Measurements from ENCODE around the gene ORM2.
"Not testable (repeated sequence)": the region's sequence is repeated elsewhere in the genome, so short reads cannot be mapped to it uniquely, and the experiment has no call there.

Gene ORM2

DNA sequence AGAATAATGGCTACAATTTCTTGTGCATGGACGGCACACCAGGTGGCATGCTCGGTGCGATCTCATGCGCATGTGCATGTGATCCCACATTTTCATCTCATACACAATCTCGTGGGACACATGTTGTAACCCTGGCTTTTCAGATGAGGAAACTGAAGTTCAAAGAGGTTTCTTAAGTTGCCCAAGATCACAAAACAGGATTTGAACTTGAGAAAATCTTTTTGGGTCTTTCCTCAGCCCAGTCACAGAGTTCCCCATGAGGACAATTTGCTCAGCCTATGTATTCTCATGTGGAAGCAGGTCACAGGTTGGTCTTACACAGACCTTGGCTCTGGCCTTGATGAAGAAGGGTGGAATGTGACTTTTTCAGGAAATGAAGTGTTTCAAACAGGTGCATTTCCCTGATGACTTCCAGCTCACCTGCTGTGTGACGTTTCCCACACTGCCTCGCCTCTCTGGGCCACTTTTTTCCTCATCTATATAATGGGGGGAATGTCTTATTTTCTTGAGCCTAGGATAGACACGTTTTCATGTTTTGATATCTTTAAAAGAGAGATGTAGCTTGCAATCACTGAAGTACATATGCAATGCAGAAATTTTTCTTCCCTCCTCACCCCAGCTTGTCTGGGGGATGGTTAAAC, 13.8 kb upstream of the ORM2 start:
- Histone ChIP-seq H3K9me3 (ENCODE audit: control insufficient read depth in 2 of 2, low read length in 2 of 2) (peaks cover 2 to 4% of the 10 kb centered on the region in 2 donors), H3K27me3 (ENCODE audit: control insufficient read depth in 1 of 2, insufficient read depth in 2 of 2, low read length in 2 of 2) (no peaks in the 10 kb centered on the region), H3K4me1 (ENCODE audit: control insufficient read depth, insufficient read depth, low read length) (no peaks in the 10 kb centered on the region), H3K4me3 (ENCODE audit: low read length in 2 of 2) (no peak overlapping the region), H3K36me3 (ENCODE audit: control insufficient read depth in 2 of 2, insufficient read depth in 2 of 2, low read length in 2 of 2) (no peaks in the 10 kb centered on the region), H3K9ac (ENCODE audit: low read length in 2 of 2) (no peak overlapping the region), H3K27ac (ENCODE audit: low read length) (no peak overlapping the region)

DNA sequence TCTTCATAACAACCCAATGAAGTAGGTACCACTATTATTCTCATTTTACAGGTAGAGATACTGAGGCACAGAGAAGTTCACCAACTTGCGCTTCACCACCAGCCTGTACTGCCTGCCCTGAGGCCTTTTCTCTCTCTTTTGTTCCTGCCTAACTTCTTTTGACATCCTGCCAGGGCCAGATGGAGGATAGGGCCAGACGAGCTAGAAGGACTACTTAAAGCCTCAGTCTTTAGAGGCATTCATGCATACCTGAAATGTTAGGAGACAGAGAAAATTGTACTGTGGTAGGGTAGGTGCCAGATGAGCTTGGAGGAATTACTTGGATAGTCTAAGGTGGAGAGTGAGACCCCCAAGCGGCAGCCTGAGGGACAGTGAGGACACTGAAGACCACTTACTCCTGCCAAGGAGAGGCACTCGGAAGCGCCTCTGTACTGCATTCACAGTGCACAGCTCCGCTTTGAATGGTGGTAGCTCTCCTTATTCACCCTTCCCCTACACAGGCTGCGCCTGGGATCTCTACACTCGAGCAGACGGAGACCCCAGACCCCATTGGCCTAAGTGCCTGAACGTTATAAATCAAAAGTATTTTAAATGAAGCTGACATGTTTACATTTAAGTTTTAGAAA, 13.0 kb upstream of the ORM2 start:
- H3K4me3 ChIP-seq (ENCODE audit: low read length in 2 of 2) = no peak overlapping the region
- no peaks in the 10 kb centered on the region for H3K4me1 ChIP-seq (ENCODE audit: control insufficient read depth, insufficient read depth, low read length)
- no peak overlapping the region for H3K9ac ChIP-seq (ENCODE audit: low read length in 2 of 2)
- no peak overlapping the region for H3K27ac ChIP-seq (ENCODE audit: low read length)
- no peaks in the 10 kb centered on the region for H3K27me3 ChIP-seq (ENCODE audit: control insufficient read depth in 1 of 2, insufficient read depth in 2 of 2, low read length in 2 of 2)
- no peaks in the 10 kb centered on the region for H3K36me3 ChIP-seq (ENCODE audit: control insufficient read depth in 2 of 2, insufficient read depth in 2 of 2, low read length in 2 of 2)
- peaks cover 2 to 4% of the 10 kb centered on the region in 2 donors for H3K9me3 ChIP-seq (ENCODE audit: control insufficient read depth in 2 of 2, low read length in 2 of 2)

- peaks cover 2 to 4% of the 10 kb centered on the region in 2 donors for H3K9me3 ChIP-seq (ENCODE audit: control insufficient read depth in 2 of 2, low read length in 2 of 2)
- no peaks in the 10 kb centered on the region for H3K4me1 ChIP-seq (ENCODE audit: control insufficient read depth, insufficient read depth, low read length)
- H3K27ac ChIP-seq (ENCODE audit: low read length) = no peak overlapping the region
- no peaks in the 10 kb centered on the region for H3K36me3 ChIP-seq (ENCODE audit: control insufficient read depth in 2 of 2, insufficient read depth in 2 of 2, low read length in 2 of 2)
- H3K4me3 ChIP-seq (ENCODE audit: low read length in 2 of 2) = no peak overlapping the region
- H3K27me3 ChIP-seq (ENCODE audit: control insufficient read depth in 1 of 2, insufficient read depth in 2 of 2, low read length in 2 of 2) = no peaks in the 10 kb centered on the region
- H3K9ac ChIP-seq (ENCODE audit: low read length in 2 of 2) = no peak overlapping the region
Measured at GRCh38 chr9:114317665-114318357, 11.9 kb upstream of the ORM2 start.

DNA sequence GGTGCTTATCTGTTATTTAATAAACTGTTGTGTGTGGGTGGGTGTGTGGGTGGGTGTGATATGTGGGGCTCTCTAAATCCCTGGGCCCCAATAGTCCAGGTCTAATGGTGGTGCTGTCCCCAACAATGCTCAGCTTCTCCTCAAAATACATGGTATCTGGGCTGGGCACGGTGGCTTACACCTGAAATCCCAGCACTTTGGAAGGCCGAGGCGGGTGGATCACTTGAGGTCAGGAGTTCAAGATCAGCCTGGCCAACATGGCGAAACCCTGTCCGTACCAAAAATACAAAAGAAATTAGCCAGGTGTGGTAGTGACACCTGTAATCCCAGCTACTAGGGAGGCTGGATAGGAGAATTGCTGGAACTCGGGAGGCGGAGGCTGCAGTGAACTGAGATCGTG, 11.3 kb upstream of the ORM2 start:
- Histone ChIP-seq H3K27me3 (ENCODE audit: control insufficient read depth in 1 of 2, insufficient read depth in 2 of 2, low read length in 2 of 2) (no peaks in the 10 kb centered on the region), H3K4me1 (ENCODE audit: control insufficient read depth, insufficient read depth, low read length) (no peaks in the 10 kb centered on the region), H3K36me3 (ENCODE audit: control insufficient read depth in 2 of 2, insufficient read depth in 2 of 2, low read length in 2 of 2) (no peaks in the 10 kb centered on the region), H3K27ac (ENCODE audit: low read length) (no peak overlapping the region), H3K9me3 (ENCODE audit: control insufficient read depth in 2 of 2, low read length in 2 of 2) (peaks cover 2 to 4% of the 10 kb centered on the region in 2 donors), H3K9ac (ENCODE audit: low read length in 2 of 2) (no peak overlapping the region), H3K4me3 (ENCODE audit: low read length in 2 of 2) (no peak overlapping the region)

- H3K36me3 ChIP-seq (ENCODE audit: control insufficient read depth in 2 of 2, insufficient read depth in 2 of 2, low read length in 2 of 2) = no peaks in the 10 kb centered on the region
- H3K4me3 ChIP-seq (ENCODE audit: low read length in 2 of 2) = no peak overlapping the region
- no peaks in the 10 kb centered on the region for H3K4me1 ChIP-seq (ENCODE audit: control insufficient read depth, insufficient read depth, low read length)
- H3K27me3 ChIP-seq (ENCODE audit: control insufficient read depth in 1 of 2, insufficient read depth in 2 of 2, low read length in 2 of 2) = no peaks in the 10 kb centered on the region
- no peak overlapping the region for H3K9ac ChIP-seq (ENCODE audit: low read length in 2 of 2)
- no peak overlapping the region for H3K27ac ChIP-seq (ENCODE audit: low read length)
- peaks cover 2 to 4% of the 10 kb centered on the region in 2 donors for H3K9me3 ChIP-seq (ENCODE audit: control insufficient read depth in 2 of 2, low read length in 2 of 2)
Measured at GRCh38 chr9:114319147-114319546, 10.5 kb upstream of the ORM2 start.

- H3K4me1 ChIP-seq (ENCODE audit: control insufficient read depth, insufficient read depth, low read length); H3K27me3 ChIP-seq (ENCODE audit: control insufficient read depth in 1 of 2, insufficient read depth in 2 of 2, low read length in 2 of 2); H3K36me3 ChIP-seq (ENCODE audit: control insufficient read depth in 2 of 2, insufficient read depth in 2 of 2, low read length in 2 of 2); H3K4me3 ChIP-seq (ENCODE audit: low read length in 2 of 2); H3K9ac ChIP-seq (ENCODE audit: low read length in 2 of 2); H3K27ac ChIP-seq (ENCODE audit: low read length); H3K9me3 ChIP-seq (ENCODE audit: control insufficient read depth in 2 of 2, low read length in 2 of 2): not testable (repeated sequence)
Measured at GRCh38 chr9:114320710-114321109, 9.0 kb upstream of the ORM2 start.

DNA sequence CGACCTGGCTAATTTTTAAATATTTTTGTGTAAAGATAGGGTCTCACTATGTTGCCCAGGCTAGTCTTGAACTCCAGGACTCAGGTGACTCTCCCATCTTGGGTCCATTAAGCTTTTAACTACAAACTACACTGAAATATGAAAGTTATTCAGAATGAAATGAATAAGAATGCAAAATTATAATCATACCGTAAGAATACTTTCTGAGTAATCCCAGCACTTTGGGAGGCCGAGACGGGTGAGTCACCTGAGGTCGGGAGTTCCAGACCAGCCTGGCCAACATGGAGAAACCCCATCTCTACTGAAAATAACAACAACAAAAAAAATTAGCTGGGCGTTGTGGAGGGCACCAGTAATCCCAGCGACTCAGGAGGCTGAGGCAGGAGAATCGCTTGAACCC, 7.9 kb upstream of the ORM2 start:
- Histone ChIP-seq H3K9ac (ENCODE audit: low read length in 2 of 2) (no peak overlapping the region), H3K9me3 (ENCODE audit: control insufficient read depth in 2 of 2, low read length in 2 of 2) (no peaks in the 10 kb centered on the region), H3K4me1 (ENCODE audit: control insufficient read depth, insufficient read depth, low read length) (no peaks in the 10 kb centered on the region), H3K4me3 (ENCODE audit: low read length in 2 of 2) (no peak overlapping the region), H3K36me3 (ENCODE audit: control insufficient read depth in 2 of 2, insufficient read depth in 2 of 2, low read length in 2 of 2) (no peaks in the 10 kb centered on the region), H3K27me3 (ENCODE audit: control insufficient read depth in 1 of 2, insufficient read depth in 2 of 2, low read length in 2 of 2) (no peaks in the 10 kb centered on the region), H3K27ac (ENCODE audit: low read length) (no peak overlapping the region)

- H3K27me3 ChIP-seq (ENCODE audit: control insufficient read depth in 1 of 2, insufficient read depth in 2 of 2, low read length in 2 of 2); H3K36me3 ChIP-seq (ENCODE audit: control insufficient read depth in 2 of 2, insufficient read depth in 2 of 2, low read length in 2 of 2); H3K9ac ChIP-seq (ENCODE audit: low read length in 2 of 2); H3K4me3 ChIP-seq (ENCODE audit: low read length in 2 of 2); H3K9me3 ChIP-seq (ENCODE audit: control insufficient read depth in 2 of 2, low read length in 2 of 2); H3K27ac ChIP-seq (ENCODE audit: low read length); H3K4me1 ChIP-seq (ENCODE audit: control insufficient read depth, insufficient read depth, low read length): not testable (repeated sequence)
Measured at GRCh38 chr9:114322160-114322818, 7.4 kb upstream of the ORM2 start.

- H3K9ac ChIP-seq (ENCODE audit: low read length in 2 of 2); H3K27ac ChIP-seq (ENCODE audit: low read length); H3K4me1 ChIP-seq (ENCODE audit: control insufficient read depth, insufficient read depth, low read length); H3K4me3 ChIP-seq (ENCODE audit: low read length in 2 of 2); H3K9me3 ChIP-seq (ENCODE audit: control insufficient read depth in 2 of 2, low read length in 2 of 2); H3K27me3 ChIP-seq (ENCODE audit: control insufficient read depth in 1 of 2, insufficient read depth in 2 of 2, low read length in 2 of 2); H3K36me3 ChIP-seq (ENCODE audit: control insufficient read depth in 2 of 2, insufficient read depth in 2 of 2, low read length in 2 of 2): not testable (repeated sequence)
Measured at GRCh38 chr9:114322831-114323531, 6.7 kb upstream of the ORM2 start, which contains the start of gene ORM1. Gene ORM1 (plus strand): TSS chr9:114323098. CDS start chr9:114323134, 36 bp downstream.

- H3K27me3 ChIP-seq (ENCODE audit: control insufficient read depth in 1 of 2, insufficient read depth in 2 of 2, low read length in 2 of 2); H3K9me3 ChIP-seq (ENCODE audit: control insufficient read depth in 2 of 2, low read length in 2 of 2); H3K9ac ChIP-seq (ENCODE audit: low read length in 2 of 2); H3K27ac ChIP-seq (ENCODE audit: low read length); H3K4me1 ChIP-seq (ENCODE audit: control insufficient read depth, insufficient read depth, low read length); H3K36me3 ChIP-seq (ENCODE audit: control insufficient read depth in 2 of 2, insufficient read depth in 2 of 2, low read length in 2 of 2); H3K4me3 ChIP-seq (ENCODE audit: low read length in 2 of 2): not testable (repeated sequence)
Measured at GRCh38 chr9:114323849-114324248, 5.8 kb upstream of the ORM2 start.
